CD4-positive, alpha-beta T cell treated with Interleukin-17A for 4 hours (primary cell): Measurements from ENCODE around the gene WDR33.
"Not testable (repeated sequence)": the region's sequence is repeated elsewhere in the genome, so short reads cannot be mapped to it uniquely, and the experiment has no call there.

ENCODE experiments used
- DNase-seq: peaks from one replicate; pipeline ENCODE4 v3.0.0-alpha.2; 2020; ENCODE audit warnings: mixed read lengths

Gene WDR33

GRCh38 chr2:127807678-127808353 is 3.2 kb downstream of the WDR33 start:
- DNase-seq = no peak

GRCh38 chr2:127806860-127807259 is 4.1 kb downstream of the WDR33 start:
- DNase-seq = not testable (repeated sequence)

GRCh38 chr2:127805491-127805890 is 5.5 kb downstream of the WDR33 start:
- no peak for DNase-seq

GRCh38 chr2:127799926-127800325 is 11.0 kb downstream of the WDR33 start:
- no peak for DNase-seq

- DNase-seq = no peak
Measured at GRCh38 chr2:127796389-127796788, 14.6 kb downstream of the WDR33 start.

GRCh38 chr2:127794901-127795300 is 16.1 kb downstream of the WDR33 start:
- not testable (repeated sequence) for DNase-seq

- no peak for DNase-seq
Measured at GRCh38 chr2:127792805-127793204, 18.2 kb downstream of the WDR33 start.

GRCh38 chr2:127790694-127791529 is 20.1 kb downstream of the WDR33 start:
- no peak for DNase-seq

GRCh38 chr2:127786048-127786809 is 24.7 kb downstream of the WDR33 start:
- no peak for DNase-seq

- DNase-seq = no peak
Measured at GRCh38 chr2:127784965-127785518, 25.9 kb downstream of the WDR33 start.

- no peak for DNase-seq
Measured at GRCh38 chr2:127783101-127783500, 27.9 kb downstream of the WDR33 start.

GRCh38 chr2:127778850-127779249 is 32.1 kb downstream of the WDR33 start:
- DNase-seq = no peak

GRCh38 chr2:127778447-127778846 is 32.5 kb downstream of the WDR33 start:
- DNase-seq = no peak

GRCh38 chr2:127776122-127776780 is 34.7 kb downstream of the WDR33 start:
- DNase-seq = no peak

- no peak for DNase-seq
Measured at GRCh38 chr2:127771756-127772155, 39.2 kb downstream of the WDR33 start.

- DNase-seq = no peak
Measured at GRCh38 chr2:127770973-127771735, 39.8 kb downstream of the WDR33 start.

GRCh38 chr2:127770534-127770933 is 40.4 kb downstream of the WDR33 start:
- not testable (repeated sequence) for DNase-seq

GRCh38 chr2:127769587-127769986 is 41.4 kb downstream of the WDR33 start:
- DNase-seq = no peak

- no peak for DNase-seq
Measured at GRCh38 chr2:127768775-127769479, 42.0 kb downstream of the WDR33 start.

- no peak for DNase-seq
Measured at GRCh38 chr2:127763776-127764175, 47.2 kb downstream of the WDR33 start.

- DNase-seq = no peak
Measured at GRCh38 chr2:127762846-127763245, 48.1 kb downstream of the WDR33 start.
